DND-41 (cell line): Measurements from ENCODE around the gene SGMS1.

Source experiments
- EZH2 ChIP-seq: IDR thresholded peaks from 3 replicates; pipeline ENCODE4 v1.6.1; 2012; ENCODE audit warnings: borderline replicate concordance, low read depth, mild to moderate bottlenecking, moderate library complexity, low read length, inconsistent platforms; ENCODE audit not compliant: severe bottlenecking
- TF ChIP-seq, protein P1 (sequence below): IDR thresholded peaks from 2 replicates; pipeline ENCODE4 v1.5.1; 2012; ENCODE audit warnings: borderline replicate concordance, low read length, moderate library complexity, mild to moderate bottlenecking; ENCODE audit not compliant: poor library complexity, severe bottlenecking; ENCODE audit errors: extremely low read depth

DNA sequence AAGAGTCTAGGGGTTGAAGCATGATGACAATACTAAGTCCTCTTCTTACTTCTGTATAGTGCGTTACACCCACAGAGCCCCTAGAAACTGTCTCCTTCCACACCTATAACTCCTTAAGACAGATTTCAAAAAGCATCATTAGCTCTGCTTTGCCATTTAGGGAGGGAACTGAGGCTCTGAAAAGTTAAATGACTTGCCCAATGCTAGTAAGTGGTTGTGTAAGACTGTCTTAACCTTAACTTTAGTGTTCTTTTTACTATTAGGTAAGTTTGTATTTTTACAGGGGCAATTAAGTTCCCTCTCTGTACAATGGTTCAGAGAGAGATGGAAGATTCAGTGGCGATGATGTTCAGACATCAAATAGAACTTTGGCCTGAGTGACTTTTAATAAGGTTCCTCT lies 299.7 kb downstream of the SGMS1 start:
- TF ChIP-seq, protein P1, sequence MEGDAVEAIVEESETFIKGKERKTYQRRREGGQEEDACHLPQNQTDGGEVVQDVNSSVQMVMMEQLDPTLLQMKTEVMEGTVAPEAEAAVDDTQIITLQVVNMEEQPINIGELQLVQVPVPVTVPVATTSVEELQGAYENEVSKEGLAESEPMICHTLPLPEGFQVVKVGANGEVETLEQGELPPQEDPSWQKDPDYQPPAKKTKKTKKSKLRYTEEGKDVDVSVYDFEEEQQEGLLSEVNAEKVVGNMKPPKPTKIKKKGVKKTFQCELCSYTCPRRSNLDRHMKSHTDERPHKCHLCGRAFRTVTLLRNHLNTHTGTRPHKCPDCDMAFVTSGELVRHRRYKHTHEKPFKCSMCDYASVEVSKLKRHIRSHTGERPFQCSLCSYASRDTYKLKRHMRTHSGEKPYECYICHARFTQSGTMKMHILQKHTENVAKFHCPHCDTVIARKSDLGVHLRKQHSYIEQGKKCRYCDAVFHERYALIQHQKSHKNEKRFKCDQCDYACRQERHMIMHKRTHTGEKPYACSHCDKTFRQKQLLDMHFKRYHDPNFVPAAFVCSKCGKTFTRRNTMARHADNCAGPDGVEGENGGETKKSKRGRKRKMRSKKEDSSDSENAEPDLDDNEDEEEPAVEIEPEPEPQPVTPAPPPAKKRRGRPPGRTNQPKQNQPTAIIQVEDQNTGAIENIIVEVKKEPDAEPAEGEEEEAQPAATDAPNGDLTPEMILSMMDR: no peak
- no peak for TF ChIP-seq EZH2
